Stimulated activated CD8-positive, alpha-beta memory T cell treated with anti-CD3 and anti-CD28 coated beads, Interleukin-15, amount 100 ng/mL, for 4 hours (primary cell): ENCODE data around the gene ZBTB4.
"Not testable (repeated sequence)": the region's sequence is repeated elsewhere in the genome, so short reads cannot be mapped to it uniquely, and the experiment has no call there.

Experiments
- DNase-seq, 2 donors: peaks; one replicate each; pipeline ENCODE4 v3.0.0-alpha.2; 2020; ENCODE audit warnings: low read depth in 2 of 2

The ZBTB4 gene

DNA sequence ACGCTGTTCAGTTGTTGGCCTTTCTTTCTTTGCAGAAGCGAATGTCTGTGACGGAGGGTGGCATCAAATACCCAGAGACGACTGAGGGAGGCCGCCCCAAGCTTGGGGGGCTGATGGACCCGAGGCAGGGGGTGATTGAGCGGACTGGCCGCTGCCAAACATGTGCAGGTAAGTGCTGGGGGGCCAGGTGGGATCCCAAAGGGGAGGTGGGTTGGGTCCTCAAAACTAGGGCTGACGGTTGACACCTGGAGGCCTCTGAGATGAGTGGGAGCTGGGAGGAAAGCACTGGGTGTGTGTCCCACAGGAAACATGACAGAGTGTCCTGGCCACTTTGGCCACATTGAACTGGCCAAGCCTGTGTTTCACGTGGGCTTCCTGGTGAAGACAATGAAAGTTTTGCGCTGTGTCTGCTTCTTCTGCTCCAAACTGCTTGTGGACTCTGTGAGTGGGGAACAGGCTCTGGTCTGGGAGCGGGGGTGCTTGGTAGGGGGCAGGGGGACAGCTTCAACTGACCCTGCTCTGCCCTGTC lies 16.5 kb upstream of the ZBTB4 start:
- no peak for DNase-seq

DNA sequence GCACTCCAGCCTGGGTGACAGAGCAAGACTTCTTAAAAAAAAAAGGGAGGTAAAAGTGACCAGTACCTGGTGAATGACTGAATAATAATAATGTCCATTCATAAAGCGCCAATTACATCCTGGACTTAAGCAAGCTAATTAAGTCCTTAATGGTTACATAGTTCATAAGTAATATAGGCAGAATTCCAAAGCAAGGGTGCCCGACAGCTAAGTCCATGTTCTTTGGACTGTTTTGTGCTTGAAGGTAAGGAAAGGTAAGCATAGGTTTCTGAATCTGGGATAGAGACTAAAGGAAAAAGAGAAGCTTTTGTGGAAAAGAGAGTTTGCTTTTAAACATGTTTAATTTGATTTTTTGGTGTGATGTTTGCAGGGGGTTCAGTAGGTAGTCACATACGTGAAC lies 14.5 kb upstream of the ZBTB4 start:
- no peak for DNase-seq

DNA sequence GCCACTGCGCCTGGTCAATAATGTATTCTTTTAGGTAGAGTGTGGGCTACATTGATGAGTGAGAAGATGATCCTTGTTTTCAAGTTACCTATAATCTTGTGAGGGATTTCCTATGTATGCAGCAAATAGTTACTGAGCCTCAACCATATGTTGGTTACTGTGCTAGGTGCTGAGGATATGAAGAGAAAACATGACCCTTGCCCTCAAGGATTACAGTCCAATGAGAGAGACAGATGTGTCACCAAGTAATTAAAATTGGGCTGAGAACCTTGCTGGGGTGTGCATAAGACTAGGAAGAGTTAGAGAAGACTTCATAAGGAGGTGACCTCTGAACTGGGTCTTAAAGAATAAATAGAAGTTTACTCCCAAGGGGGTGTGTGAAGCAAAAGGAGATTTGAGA lies 12.2 kb upstream of the ZBTB4 start:
- DNase-seq = no peak

DNA sequence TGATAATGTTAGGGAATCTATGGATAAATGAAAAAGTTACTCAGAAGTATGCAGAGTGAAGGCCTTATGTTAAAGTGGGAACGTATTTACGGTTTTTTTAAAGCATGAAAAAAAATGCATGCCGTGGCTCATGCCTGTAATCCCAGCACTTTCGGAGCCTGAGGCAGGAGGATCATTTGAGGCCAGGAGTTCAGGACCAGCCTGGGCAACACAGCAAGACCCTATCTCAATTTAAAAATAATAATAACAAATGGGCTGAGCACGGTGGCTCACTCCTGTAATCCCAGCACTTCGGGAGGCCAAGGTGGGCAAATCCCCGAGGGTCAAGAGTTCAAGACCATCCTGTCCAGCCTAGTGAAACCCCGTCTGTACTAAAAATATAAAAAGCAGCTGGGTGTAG lies 10.7 kb upstream of the ZBTB4 start:
- DNase-seq = no peak

DNA sequence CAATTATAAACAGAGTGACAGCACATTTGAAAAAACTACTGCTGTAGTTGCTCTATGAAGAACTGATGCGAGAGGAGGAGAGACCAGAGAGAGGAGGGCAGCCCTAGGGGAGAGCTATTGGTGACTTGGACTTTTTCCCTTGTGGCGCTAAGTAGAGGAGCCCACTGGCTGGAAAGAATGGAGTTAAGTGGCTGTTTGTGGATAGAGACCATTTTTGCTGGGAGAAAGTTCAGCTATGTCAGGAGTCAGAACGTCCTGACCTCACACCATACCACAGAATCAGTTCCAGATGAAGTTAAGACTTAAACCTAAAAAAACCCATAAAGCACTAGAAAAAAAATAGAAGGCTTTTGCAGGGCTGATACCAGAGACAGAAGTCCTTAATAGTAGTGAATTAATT lies 6.8 kb upstream of the ZBTB4 start:
- no peak for DNase-seq

DNA sequence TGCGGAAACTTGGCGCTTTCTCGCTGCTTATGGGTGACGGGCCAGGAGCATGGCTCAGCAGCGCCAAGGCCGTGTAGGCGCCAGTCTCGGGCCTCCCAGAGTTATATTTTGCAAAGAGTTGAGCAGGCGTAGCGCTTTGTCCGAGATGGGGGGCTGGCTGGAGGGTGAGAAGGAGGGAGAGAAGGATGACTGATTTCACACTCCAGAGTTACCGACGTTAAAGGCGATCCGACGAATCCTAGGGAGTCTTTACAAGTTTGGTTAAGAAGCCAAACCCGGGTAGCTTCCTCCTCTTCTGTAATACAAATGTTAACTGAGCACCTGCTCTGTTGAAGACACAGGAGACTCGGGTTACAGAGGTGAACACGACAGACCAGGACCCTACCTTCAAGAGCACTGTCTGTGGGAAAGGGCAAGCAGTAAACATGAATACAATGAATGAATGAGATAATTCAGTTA lies 5.5 kb upstream of the ZBTB4 start:
- DNase-seq = no peak

DNA sequence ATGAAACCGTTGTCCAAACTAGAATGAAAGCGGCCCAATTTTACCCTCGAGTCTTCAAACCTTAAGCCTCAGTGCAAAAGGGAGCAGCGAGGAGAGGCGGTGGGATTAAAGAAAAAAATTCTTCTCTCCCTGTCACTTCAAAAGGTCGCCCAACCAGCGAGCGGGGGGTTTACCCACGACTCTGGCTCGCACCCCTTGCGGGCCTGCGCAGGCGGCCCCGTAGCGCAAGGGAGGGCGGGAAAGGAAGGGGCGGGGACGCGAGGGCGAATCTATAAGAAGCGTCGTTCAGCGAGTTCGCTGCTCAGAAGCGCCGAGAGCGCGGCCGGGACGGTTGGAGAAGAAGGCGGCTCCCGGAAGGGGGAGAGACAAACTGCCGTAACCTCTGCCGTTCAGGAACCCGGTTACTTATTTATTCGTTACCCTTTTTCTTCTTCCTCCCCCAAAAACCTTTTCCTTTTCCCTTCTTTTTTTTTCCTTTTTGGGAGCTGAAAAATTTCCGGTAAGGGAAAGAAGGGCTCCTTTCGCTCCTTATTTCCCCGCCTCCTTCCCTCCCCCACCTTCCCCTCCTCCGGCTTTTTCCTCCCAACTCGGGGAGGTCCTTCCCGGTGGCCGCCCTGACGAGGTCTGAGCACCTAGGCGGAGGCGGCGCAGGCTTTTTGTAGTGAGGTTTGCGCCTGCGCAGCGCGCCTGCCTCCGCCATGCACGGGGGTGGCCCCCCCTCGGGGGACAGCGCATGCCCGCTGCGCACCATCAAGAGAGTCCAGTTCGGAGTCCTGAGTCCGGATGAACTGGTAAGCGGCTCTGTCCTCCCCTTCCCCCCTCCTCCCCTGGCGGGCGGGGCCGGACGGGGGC lies 4.9 kb upstream of the ZBTB4 start, which contains the start of gene POLR2A:
Gene POLR2A, plus strand, starts transcription at position 300 of the 852 bp plus-strand sequence.
- peak; percentile 95 to 97 for DNase-seq

DNA sequence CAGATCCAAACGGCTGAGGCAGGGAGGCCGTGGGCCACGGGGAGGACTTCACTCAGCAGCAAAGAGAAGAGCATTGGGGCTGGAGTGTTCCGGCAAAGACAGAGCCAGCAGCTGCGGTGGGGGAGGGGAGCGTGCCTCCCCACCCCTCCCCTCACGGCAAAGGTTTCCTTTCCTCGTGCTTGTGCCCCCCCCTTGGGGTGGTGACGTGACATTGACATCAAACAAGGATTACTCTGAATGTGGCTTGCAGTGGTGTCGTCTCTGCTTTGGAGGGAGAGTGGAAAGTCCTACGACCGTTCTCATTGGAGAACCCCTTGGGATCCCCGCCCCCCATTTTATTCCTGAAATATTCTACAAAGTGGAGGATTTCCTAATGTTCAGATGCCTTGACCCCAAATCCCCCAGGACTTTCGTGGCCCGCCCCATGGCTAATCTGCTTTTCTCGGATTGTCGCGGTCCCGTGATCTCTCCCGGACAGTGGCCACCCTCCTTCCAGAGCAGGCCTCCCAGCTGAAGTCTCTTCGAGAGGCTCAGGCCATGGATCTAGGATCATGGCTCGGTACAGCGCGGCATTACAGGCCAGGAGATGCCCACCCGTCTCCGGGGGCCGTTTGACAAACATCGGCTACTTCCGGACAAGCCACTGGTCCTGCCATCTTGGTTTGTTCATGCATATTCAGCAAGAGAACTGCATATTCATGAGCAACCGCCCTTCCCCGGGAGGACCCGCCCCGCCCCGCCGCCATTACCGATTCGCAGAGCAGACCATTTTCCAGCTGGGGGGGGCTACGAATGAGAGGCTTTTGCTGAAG lies 4.0 kb upstream of the ZBTB4 start:
- DNase-seq = peak; percentile 85 to 87

DNA sequence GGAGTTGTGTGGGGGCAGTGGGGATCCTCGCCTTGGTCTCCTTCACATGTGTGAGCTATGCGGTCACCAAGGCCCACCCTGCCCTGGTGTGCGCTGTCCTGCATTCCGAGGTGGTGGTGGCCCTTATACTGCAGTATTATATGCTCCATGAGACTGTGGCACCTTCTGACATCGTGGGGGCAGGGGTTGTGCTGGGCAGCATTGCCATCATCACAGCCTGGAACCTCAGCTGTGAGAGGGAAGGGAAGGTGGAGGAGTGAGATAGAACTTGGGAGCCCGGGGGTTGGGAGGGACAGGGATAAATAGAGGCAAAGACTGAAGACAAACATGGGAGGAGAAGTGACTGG lies 3.3 kb upstream of the ZBTB4 start:
- DNase-seq = not testable (repeated sequence)

DNA sequence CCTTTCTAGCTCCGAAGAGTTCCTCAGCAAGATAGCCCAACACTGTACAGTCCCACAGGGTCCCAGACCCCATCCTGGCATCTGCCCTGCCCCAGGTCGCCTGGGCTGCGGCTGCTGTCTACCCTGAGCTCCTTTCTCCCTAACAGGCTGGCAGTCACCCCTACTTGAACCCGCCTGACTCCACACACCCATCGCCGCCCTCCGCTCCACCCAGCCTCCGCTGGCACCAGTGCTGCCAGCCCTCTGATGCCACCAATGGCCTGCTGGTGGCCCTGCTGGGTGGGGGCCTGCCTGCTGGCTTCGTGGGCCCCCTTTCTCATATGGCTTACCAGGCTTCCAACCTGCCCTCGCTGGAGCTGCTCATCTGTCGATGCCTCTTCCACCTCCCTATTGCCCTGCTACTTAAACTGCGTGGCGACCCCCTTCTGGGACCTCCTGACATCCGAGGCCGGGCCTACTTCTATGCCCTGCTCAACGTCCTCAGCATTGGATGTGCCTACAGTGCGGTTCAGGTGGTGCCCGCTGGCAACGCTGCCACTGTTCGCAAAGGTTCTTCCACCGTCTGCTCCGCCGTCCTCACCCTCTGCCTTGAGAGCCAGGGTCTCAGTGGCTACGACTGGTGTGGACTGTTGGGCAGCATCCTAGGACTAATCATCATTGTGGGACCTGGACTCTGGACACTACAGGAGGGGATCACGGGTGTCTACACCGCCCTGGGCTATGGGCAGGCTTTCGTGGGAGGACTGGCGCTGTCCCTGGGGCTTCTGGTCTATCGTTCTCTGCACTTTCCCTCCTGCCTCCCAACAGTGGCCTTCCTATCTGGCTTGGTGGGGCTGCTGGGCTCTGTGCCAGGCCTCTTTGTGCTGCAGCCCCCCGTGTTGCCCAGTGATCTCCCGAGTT lies 2.7 kb upstream of the ZBTB4 start:
- DNase-seq = not testable (repeated sequence)

DNA sequence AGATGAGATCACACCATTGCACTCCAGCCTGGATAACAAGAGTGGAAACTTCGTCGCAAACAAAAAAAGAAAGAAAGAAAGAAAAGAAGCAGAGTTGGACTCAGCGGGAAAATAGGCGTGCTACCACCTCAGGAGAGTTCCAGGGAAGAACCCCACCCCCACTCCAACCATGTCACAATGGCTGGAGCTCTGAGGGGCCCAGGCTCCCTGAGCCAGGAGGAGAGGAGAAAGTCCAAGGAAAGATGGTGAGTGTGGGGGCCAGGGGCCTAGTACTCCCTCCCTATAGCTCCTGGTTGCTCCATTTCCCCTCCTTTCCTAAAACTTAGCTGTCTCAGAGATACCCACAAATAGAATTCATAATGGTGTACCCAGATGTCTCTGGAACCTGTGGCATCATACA lies 1.8 kb upstream of the ZBTB4 start, which contains the start of gene SLC35G6:
Gene SLC35G6, plus strand, starts transcription at position 172 of the 400 bp plus-strand sequence. Its CDS starts 71 bp downstream, at position 243.
- not testable (repeated sequence) for DNase-seq

DNA sequence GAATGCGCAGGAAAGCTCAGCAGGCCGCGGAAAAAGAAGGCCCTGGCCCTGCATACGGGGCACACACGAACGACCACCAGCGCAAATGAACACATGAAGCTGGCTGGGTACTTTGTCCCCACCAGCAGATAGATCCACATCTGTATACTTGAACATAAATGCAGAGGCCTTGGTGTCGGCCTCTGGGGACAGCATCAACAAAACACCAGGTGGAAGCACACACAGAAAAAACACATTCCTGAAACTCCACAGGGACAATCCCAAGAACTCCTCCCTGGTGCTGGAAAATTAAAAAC lies 606 bp upstream of the ZBTB4 start:
- no peak for DNase-seq

DNA sequence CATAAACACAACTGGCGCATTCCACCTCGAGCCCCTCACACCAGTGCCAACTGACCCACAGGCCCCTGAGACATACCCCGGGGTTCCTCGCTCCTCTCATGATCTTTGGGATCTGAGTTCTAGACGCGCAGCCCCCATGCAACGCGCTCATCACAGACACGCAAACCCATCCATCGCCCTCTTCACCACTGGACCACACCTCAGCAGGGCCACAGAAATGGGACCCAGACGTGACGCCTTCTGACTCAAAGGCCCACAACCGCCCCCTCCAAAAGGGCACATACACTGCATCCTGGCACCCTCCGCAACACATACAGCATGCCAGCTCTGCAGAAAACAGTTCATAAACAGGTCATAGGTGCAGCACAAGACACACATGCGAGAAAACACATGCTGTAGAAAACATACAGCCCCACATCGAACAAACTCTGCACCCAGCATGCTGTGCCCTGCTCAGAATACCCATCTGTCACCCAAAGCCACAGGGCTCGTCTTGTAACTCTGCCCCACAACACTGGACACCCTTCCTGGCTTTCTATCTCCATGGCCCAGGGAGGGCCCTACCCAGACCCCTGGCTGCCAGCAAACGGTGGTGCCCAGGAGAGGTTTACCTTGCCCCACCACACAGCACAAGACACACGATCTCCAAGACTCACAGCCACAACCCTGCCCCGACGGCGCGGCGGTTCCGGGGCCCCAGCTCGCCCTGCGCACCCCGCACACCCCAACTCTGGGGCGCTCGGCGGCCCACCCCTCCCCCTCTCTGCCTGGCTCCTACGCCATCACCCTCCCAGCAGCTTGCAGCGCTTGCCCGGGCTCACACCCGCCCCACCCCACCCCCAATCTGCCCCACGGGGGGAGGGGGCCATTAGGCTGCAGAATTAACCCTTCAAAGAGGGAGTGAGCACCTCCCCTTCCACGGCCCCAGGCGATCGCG lies 887 bp downstream of the ZBTB4 start:
- DNase-seq = peak in 1 of 2 donors; percentile 41

DNA sequence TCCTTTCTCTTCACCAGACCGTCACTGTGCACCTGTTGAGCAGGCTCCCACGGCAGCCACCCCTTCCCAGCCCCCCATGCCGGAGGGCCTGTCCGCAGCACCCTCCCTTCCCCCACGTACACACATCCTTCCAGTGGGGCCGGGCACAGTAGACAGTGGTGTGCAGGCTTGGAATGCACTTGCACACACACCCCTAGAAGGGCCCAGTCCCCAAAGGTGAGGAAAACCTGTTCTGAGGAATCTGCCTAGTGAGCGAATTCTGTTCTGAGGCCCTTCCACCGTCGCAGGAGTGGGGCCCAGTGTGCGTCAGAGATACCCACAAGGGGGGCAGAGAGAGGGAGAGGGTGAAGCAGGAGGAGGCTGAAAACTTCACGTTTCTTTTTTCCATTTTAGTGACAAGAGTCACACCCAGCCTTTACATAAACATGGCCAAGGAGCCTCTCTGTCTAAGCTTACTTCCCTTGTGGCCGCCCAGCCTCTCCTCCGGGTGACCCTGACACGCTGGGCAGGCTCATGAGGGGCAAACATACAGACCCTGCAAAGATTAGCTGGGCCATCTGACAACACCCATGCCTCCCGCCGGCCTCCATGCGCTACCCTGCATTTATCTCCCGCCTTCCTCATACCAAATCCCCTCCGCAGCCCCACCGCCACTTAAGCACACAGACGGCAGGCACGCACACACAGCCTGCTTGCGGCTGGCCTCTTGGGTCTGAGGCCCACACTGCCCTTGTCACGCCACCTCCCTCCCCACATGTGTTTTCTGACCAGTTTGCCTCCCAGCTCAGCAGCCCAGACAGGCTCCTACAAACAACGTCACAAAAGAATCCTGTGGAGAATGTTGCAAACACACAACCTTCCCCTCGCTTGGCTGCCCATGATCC lies 1.8 kb downstream of the ZBTB4 start:
- peak in 1 of 2 donors; percentile 17 for DNase-seq

DNA sequence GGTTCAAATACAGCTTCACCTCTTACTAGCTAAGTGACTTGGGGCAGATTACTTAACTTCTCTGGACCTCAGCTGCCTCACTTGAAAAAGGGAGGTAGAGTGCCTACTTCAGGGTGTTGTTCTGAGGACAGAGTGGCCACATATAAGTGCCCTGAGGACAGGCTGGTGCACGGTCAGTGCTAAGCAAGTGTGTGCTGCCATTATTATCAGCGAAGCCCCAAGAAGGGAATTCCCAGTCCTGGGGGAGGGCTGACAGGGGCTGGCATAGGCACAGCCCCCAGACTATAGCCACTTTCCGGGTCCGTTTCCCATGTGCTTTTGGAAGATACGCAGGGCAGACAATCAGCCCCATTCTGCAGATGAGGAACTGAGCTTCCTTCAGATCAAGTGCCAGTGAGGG lies 2.5 kb downstream of the ZBTB4 start:
- no peak for DNase-seq

DNA sequence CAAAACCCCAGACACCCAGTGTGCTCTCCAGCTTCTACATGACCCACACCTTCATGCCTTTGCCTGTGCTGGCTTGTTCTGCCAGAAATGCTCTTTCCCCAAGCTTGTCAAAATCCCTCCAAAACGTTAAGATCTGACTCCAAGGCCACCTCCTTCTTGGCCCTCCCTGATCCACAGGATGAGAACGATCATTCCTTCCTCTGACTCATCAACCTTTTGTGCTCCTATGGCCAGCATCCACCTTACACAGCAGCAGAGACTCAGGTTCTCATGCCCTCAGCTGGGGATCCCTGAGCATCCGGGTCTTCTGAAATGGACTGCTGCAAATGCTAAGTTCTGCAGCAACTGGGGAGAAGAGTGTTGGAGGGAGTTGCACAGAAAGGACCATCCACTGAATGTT lies 2.9 kb downstream of the ZBTB4 start:
- no peak for DNase-seq

DNA sequence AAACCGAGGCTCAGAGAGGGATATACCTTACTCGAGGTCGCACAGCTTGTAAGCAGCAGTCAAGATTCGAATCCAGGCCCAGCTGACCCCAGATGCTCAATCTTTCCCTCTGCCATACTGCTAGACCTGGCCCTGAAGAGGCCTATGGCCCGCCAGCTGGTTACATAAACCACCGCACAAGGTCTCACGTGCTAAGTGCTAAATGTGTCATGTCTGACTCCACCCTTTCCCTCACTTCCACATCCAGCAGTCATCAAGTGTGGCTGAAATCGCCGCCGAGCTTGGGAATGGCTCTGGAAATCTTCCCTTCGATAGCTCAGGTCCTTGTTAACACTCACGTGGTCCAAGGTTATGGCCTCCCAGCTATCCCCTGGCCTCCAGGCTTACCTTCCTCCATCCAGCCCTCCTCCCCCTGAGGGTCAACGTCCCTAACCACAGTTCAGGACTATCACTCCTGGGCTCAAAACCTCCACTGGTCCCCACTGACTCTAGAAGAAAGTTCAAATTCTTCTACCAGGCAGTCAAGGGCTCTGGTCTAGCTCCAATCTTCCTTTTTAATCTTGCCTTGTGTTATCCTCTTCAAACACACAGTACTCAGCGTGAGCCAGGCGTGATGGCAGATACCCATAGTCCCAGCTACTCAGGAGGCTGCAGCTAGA lies 3.5 kb downstream of the ZBTB4 start:
- DNase-seq = no peak

DNA sequence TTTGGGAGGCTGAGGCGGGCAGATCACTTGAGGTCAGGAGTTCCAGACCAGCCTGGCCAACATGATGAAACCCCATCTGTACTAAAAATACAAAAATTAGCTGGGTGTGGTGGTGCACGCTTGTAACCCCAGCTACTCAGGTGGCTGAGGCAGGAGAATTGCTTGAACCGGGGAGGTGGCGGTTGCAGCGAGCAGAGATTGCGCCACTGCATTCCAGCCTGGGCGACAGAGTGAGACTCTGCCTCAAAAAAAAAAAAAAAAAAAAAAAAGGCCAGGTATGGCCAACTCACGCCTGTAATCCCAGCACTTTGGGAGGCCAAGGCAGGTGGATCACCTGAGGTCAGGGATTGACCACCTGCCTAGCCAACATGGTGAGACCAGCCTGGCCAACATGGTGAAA lies 4.7 kb downstream of the ZBTB4 start:
- not testable (repeated sequence) for DNase-seq

DNA sequence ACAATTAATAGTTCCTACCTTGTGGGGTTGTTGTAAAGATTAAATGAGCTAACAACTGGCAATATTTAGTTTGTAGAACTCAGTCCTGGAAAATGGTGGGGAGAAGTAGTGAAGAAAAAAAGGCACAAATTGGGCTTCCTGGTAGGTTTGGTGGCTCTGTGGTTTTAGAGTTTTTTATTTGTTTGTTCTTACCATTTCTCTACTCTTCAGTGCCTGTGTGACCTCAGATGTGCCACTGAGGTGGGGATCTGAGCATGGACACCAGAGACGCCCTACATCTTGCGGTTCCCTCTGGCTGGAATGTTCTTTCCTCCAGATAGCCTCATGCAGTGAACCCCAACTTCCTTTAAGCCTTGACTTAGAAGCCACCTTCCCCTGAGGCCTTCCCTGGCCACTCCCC lies 7.7 kb downstream of the ZBTB4 start:
- no peak for DNase-seq
